ENCODE data around the gene TMEM131L.
"Not testable (repeated sequence)": the region's sequence is repeated elsewhere in the genome, so short reads cannot be mapped to it uniquely, and the experiment has no call there.

TMEM131L gene

DNA sequence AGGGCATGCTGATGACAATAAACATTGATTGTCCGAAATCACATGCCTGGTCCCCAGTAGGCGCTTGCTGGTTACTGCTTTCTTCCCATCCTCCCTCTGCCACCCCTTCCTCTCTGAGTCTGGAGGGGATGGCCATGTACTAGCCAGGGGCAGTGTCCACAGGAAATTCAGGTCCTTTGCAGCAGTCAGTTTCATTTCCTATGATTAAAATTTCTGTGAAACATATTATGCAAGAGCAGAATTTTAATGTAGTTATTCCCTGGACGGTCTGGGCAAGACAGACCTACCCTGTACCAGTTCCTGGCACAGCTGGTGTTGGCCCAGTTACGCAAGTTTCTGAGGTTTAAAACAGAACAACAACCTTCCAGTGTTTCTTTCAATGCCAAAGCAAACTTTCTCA lies 189.8 kb downstream of the TMEM131L start:
- peak; percentile 30 to 82 for DNase-seq

DNA sequence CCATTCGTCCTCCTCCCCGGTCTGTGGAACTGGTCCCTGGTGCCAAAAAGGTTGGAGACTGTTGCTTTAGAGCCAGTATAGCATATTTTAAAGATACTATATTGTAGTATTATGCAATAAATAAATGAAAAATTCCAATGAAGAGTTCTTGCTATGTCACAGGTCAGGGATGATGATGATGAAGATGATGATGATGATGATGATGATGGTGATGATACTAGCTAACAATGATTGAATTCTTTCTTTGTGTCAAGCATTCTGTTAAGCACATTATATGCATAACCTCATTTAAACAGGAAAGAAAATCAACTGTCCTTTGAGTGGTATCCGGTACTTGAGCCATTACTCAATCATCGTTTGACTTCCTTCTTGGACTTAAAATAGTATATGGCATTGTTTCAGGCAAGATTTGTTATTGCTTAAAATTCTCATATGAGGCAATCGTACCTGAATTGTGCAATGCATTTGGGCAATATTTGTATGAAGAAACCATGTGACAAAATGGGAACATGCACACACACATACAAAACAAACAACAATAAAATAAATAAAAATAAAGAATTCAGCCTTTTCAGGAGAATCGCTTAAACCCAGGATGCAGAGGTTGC lies 195.2 kb downstream of the TMEM131L start:
- peak; percentile 88 to 99 for DNase-seq

DNA sequence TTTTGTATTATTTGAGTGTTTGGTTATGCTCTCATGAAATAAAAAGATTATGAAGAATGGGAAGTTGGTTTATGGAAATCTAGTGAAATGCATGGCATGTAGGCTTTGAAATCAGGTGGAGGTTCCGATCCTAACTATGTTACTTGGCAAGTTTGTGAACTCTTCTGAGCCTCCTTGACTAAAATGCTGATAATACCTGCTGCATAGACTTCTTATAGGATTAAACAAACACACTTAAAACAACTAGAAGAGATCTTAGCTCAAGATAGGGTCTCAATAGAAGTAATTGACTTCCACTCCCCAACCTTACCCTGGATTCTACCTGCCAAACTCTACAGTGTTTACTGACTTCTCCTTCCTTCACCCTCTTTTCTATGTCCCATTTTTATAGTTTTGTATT lies 195.7 kb downstream of the TMEM131L start:
- DNase-seq = no peak

DNA sequence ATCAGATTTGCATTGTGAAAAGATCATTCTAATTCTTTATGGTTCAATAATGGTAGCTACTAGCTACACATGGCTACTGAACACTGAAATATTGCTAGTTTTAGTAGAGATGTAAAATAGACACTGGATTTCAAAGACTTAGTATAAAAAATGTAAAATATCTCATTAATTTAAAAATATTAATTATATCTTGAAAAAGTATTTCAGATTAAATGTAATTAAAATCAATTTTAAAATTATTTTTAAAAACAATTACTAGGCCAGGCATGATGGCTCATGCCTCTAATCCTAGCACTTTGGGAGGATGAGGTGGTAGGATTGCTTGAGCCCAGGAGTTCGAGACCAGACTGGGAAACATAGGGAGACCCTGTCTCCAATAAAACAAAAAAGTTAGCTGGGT lies 197.5 kb downstream of the TMEM131L start:
- no peak for DNase-seq

DNA sequence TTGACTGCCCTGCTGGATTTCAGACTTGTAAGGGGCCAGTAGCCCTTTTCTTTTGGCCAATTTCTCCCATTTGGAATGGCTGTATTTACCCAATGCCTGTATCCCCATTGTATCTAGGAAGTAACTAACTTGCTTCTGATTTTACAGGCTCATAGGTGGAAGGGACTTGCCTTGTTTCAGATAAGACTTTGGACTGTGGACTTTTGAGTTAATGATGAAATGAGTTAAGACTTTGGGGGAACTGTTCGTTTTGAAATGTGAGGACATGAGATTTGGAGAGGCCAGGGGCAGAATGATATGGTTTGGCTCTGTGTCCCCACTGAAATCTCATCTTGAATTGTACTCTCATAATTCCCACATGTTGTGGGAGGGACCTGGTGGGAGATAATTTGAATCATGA lies 200.3 kb downstream of the TMEM131L start:
- DNase-seq = not testable (repeated sequence)

DNA sequence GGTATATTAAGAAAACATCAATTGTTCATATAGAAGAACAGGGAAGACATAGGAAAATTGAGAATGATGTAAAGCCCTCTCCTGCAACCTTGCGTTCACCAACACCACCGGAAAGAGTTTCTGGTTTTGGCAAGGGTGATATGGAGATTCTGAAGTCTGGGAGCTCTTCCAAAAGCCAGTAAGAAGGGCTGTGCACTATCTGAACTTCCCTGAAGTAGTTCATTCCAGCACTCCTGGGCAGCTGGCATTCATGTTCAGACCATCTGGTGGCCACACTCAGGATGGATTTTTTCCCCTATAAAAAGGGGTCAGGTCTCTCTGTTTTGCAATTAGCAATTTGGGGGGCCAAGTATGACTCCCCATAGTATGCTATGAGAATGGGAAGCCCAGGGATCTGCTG lies 202.5 kb downstream of the TMEM131L start:
- DNase-seq = no peak

DNA sequence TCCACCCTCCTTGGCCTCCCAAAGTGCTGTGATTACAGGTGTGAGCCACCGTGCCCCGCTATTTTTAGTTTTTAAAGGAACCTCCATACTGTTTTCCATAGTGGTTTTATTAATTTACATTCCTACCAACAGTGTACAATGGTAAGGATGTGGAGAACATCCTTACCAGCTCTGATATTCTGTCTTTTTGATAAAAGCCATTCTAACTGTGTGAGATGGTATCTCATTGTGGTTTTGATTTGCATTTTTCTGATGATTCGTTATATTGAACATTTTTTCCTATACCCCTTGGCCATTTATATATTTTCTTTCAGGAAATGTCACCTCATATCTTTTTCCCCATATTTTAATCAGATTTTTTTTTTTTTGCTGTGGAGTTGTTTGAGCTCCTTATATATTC lies 203.7 kb downstream of the TMEM131L start:
- DNase-seq = no peak

DNA sequence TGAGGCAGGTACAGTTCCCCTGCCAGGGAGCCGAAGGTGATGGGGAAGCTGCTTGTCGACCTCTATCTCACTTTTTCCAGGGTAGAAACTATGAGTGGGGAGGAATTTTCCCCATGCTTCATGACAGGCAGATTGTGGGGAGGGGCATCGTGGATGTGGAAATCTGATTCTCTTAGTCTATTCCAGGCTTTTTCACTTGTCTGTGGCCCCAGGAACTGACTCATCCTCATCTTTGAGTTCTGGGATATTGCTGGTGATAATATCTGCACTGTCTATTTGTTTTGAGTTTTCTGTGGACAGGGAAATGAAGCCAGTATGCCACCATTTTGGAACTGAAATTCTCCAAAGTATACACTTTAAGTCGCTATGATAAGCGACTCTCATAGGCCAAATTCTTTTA lies 210.3 kb downstream of the TMEM131L start:
- DNase-seq = no peak

DNA sequence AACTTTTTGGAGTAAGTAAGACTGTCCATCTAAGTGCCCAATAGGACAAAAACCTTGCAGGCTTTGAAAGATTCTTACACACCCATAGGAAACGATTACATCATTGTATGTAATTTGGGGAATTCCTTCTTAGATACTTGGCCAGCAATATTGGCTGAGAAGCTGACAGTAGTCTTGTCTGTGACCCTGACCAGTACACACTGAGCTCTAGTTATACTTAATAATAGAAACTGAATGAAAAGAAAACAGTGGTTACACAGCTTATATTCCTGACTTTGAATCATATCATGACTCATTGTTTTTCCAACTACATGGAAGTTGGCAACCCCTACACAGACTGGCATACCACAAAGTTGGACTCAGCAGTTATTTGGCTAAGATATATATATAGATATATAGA lies 210.8 kb downstream of the TMEM131L start:
- peak; percentile 57 to 62 for DNase-seq

DNA sequence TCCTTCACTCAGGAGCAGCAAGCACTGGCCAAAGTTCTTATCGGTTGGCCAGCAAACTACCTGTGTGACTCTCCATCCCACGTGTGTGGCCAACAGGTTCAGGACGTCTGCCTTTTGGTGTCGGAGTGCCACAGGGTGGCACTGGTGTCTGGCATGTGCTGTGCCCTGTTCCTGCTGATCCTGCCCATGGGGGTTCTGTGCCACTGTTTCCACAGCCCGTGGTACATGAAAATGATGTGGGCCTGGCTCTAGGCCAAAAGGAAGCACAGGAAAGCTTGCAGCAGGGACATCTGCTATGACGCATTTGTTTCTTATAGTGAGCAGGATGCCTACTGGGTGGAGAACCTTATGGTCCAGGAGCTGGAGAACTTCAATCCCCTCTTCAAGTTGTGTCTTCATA lies 213.3 kb downstream of the TMEM131L start:
- DNase-seq = peak; percentile 19 to 36

DNA sequence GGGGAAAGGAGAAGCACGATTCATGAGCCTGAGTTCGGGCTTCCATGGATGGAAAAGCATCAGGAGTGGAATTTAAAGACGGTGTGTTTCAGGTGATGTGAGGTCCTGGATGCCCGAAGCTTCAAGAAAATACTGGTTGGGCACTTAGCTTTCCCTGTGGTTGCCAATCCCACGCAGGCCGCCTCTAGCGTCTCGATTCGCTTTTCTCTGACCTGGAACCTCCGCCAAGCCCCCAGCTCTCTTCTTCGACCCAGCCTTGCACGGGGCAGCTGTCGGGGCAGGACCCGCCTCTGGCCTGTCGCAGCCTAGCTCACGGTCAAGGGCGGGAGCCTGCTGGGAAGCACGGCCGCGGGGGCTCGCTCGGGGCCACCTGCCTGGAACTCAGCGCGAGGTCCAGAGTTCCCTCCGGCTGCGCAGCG lies 217.6 kb downstream of the TMEM131L start:
- DNase-seq = no peak

DNA sequence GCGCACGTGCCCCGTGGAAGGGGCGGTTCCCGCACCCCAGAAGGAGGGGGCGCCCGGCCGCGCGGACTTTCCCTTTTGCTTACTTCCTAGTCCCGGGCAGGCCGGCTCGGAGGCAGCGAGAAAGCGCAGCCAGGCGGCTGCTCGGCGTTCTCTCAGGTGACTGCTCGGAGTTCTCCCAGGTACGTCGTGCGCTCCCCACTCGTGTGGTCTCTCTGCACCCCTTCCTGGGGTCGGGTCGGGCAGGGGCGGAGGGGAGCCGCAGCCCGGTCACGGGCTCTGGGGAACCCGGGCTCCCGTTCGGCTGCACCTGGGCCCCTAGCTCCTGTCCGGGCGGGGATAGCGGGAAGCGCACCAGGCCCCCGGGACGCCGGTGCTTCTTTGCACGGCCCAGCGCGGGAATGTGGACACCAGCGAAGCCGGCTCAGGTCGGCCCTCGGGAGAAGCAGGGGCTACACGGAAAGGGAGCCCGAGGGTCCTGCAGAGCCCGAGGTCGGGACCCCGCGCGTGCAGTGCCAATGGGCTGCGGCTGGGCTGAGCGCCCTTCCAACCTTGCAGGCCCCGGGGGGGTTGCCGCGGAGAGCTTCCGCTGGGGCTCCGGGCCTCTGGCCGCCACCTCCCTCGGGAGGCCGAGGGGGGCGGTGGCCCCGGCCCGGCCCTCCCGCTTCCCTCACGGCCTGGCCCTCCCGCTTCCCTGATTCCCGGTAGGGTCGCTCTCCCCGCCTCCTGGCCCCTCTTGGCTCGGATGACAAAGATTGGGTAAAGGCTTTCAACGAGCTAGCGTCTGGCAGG lies 218.2 kb downstream of the TMEM131L start, which contains the start of gene TLR2:
TSS of gene TLR2 (plus strand) at position 99 of the 789 bp plus-strand sequence. CDS start 18,628 bp downstream, outside the sequence.
- peak; percentile 69 to 78 for DNase-seq

DNA sequence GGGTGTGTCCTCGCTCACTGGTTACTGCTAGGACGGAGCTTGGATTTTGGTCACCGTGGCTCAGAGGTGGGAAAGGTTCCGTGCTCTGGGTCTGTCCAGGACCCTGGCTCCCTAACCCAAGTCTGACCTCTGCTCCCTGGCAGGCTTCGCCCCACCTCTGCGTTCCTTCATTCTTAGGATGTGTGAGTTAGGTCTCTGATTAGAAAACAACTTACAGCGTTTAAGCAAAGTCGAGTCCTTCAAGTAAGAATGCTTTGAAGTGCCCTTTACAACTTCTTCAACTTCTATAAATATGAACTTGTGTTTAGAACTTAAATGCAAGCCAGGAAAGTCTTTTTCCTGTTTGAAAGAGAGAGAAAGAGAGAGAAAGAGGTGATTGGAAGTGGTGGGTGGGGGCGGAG lies 218.8 kb downstream of the TMEM131L start:
- DNase-seq = no peak
